GM21423 (cell line): ENCODE results near the gene HTRA3.

ENCODE experiments used
- ATAC-seq: cut with Tn5 transposase; IDR thresholded peaks from one replicate; pipeline ENCODE4 v1.9.1; 2021; ENCODE audit warnings: mild to moderate bottlenecking, moderate library complexity; ENCODE audit not compliant: unreplicated experiment

The HTRA3 gene

GRCh38 chr4:8290701-8290970 lies 21.1 kb downstream of the HTRA3 start:
- no peak for ATAC-seq

DNA sequence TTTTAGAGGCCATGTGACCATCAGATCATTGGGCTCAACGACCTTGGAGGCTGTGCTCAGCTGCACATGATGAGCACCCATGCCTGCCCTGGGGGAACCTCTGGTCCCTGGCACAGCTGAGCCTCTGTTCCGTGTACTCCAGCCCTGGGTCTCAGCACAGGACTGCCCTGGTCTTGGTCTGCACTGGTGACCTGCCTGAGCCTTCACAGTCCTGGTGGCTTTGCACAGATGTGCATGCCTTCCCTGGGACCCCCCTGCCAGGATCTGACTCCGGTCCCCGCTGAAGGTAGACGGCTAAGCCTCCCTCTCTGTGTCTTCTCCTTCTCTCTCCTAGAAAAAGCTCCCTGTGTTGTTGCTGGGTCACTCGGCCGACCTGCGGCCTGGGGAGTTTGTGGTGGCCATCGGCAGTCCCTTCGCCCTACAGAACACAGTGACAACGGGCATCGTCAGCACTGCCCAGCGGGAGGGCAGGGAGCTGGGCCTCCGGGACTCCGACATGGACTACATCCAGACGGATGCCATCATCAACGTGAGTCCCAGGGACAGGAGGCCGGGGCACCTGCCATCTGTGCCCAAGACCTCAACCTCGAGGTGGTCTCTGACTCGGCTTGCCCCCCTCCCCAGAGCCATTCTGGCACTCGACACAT lies 21.6 kb downstream of the HTRA3 start:
- no peak for ATAC-seq

DNA sequence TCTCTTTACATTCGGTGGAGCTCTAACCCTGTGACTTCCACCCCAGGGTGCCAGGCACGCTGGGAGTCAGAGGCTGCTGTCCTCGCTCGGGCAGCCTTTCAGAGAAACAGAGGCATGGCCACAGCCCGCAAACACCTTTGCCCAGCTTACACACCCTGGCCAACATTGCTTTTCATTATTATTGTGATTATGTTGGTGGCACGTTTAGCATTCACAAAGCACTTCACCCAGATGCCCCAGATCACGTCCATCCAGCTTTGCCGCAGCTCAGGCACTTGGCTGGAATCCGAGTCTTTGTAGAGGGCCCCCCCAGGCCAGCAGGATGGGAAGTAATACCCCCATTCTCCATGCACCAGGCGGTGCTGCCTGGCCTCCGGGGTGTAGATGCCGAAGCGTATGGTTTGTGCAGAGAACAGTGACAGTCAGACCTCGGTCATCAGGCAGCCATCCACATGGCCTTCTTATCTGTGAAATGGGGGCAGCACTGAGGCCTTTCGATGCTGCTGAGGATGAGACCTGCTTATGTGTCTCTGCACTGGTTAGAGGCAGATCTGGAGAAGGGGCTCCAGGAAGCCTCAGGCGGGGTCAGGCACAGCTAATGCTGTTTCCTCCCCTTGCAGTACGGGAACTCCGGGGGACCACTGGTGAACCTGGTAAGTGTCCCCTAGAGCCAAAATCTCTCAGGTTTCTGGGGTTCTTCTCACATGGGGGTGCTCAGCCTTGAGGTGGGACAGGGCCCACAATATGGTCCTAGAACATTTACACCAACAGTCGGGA lies 22.3 kb downstream of the HTRA3 start:
- no peak for ATAC-seq

- ATAC-seq = no peak
Observed at GRCh38 chr4:8292478-8293107, 23.0 kb downstream of the HTRA3 start.

GRCh38 chr4:8293131-8293975 lies 23.8 kb downstream of the HTRA3 start:
- no peak for ATAC-seq

DNA sequence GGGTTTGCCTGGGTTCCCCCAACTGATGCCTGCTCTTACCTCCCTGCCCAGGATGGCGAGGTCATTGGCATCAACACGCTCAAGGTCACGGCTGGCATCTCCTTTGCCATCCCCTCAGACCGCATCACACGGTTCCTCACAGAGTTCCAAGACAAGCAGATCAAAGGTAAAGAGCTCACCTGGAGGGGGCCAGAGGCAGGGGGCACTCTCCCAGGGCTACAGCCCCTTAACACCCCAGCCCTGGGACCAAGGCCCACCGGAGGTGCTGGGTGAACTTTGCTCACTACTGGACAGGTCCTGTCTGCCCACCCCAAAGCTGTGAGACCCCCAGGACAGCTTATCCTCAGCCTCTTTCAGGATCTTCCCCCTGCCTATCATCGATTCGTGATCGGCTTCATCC lies 24.5 kb downstream of the HTRA3 start:
- no peak for ATAC-seq

GRCh38 chr4:8294775-8295174 lies 25.2 kb downstream of the HTRA3 start:
- ATAC-seq = no peak

DNA sequence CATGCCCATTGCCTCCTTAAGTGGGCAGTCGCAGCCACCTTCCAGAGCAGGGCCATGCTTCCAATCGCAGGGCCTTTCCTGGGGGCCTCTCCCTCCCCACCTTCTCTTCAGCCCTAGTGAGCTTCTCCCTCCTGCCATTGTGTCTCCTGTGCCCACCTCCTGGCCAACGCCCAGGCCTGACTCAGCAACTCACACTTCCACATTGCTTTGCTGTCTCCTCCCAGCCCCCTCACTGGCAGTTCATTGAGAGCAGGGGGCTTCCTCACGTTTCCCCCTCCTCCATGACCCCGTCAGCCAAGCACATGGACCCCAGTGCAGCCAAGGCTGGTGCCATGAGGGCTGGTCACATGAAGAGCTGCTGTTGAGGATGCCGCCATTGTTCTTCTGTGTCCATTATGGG lies 25.9 kb downstream of the HTRA3 start:
- no peak for ATAC-seq

DNA sequence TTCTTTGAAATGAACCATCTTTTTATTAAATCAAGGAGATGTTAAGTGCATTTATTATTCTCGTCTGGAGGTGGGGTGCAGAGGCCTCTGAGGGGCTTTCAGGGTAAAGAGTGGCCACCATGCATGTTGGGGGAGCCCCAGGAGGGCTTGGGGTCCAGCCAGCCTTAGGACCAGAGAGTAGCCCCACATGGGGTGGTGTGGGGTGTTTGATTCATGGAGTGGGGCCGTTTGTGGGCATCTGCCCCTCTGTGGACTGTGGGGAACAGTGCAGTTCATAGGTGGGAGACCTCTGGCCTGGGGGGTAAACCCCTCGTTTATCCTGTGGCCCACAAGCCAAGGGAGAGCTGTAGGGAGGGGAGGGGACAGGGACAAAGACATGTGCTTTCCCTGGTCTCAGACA lies 26.9 kb downstream of the HTRA3 start:
- no peak for ATAC-seq

DNA sequence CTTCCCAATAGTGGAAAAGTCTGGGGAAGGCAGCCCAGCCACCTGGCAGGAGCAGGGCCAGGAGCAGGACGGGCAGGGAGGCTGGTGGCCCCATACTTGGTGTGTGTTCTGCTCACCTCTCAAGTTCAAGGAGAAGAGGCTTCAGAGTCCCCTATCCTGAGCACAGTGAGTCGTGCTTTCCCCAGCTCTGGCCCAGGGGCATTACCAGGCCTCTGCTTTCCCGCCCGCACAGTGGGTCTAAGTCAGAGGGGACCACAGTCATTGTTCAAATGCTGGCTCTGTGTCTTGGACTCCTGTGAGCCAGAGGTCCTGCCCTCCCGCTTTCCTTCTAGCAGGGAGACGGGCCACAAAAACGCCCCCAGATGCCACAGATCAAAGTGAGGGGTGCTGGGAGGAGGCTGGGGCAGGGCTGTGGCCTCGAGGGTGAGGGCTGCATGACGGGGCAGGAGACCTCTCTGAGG lies 27.6 kb downstream of the HTRA3 start:
- no peak for ATAC-seq

DNA sequence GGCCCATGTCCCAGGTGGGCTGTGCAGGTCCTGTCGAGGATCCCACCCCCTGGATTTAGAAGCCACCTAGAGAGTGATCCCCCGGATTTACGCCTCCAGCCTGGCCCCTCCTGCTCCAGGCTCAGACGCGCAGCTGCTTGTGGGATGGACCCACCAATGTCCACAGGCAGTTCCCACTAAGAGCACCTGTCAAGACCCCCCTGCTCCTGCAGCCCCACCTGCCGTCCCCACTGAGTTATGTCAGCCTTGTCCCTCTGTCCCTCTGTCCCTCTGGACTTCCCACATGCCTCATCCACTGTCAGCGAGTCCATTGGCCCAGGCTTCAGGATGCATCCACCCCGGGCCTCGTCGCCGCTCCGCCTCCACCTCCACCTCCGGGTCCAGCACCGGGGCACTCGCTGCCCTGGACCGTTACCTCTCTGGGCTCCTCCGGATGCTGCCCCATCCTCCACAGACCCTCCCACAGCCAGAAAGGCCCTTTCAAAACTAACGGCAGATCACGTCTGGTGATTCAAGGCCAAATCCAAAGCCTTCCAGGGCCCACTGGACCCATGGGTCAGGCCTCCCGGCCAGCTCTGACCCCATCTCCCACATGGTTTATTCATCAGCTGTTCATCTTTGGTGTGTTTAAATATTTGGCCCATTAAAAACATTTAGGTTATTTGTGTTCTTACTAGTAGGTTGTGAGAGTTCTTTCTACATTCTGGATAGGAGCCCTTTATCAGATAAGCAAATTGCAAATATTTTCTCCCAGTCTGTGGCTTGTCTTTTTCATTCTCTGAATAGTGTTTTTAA lies 28.3 kb downstream of the HTRA3 start:
- ATAC-seq = no peak

DNA sequence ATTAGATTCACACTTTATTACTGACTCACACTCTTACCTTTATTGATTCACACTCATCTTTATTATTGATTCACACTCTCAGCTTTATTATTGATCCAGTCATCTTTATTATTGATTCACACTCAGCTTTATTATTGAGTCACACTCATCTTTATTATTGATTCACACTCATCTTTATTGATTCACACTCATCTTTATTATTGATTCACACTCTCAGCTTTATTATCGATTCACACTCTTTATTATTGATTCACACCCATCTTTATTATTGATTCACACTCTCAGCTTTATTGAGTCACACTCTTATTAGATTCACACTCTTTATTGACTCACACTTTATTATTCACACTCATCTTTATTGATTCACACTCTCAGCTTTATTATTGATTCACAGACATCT lies 31.3 kb downstream of the HTRA3 start:
- ATAC-seq = no peak

DNA sequence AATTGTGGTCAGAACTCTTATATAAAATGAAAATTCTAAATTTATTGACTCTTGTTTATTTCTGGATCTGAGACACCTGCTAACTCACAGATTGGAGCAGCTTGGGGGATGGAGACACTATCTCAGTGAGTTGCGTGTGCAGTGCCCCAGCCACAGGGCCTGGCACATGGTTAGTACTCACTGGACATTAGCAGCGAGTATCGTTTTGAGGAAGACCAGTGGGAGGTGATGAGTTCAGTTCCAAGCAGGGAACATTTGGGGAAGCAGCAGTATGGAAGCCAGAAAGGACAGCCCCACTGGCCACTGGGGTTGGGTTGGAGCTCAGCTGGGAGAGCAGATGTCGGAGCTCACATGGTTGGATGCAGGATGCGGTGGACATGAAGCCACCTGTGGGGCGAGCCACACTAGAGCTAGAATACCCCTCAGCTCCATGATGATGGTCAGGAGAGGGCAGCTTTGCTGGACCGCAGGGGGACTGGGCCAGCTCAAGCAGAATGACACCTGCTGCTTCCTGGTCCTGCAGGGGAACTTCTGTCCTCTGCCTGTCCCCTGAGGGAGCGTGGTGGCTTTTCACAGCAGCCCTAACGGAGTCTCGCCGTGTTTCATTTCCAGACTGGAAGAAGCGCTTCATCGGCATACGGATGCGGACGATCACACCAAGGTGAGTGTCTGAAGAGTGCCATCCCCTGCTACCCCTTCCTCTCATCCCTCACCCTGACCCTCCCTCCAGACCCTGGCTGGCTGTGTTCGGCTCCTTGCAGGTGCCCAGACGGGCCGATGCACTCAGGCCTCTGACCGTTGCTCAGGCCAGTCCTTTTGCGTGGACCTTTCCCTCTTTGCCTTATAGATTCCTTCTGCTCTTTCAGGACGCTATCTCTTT lies 32.5 kb downstream of the HTRA3 start:
- no peak for ATAC-seq

GRCh38 chr4:8303081-8303480 lies 33.5 kb downstream of the HTRA3 start:
- ATAC-seq = no peak

GRCh38 chr4:8303485-8304281 lies 34.1 kb downstream of the HTRA3 start:
- ATAC-seq = no peak

DNA sequence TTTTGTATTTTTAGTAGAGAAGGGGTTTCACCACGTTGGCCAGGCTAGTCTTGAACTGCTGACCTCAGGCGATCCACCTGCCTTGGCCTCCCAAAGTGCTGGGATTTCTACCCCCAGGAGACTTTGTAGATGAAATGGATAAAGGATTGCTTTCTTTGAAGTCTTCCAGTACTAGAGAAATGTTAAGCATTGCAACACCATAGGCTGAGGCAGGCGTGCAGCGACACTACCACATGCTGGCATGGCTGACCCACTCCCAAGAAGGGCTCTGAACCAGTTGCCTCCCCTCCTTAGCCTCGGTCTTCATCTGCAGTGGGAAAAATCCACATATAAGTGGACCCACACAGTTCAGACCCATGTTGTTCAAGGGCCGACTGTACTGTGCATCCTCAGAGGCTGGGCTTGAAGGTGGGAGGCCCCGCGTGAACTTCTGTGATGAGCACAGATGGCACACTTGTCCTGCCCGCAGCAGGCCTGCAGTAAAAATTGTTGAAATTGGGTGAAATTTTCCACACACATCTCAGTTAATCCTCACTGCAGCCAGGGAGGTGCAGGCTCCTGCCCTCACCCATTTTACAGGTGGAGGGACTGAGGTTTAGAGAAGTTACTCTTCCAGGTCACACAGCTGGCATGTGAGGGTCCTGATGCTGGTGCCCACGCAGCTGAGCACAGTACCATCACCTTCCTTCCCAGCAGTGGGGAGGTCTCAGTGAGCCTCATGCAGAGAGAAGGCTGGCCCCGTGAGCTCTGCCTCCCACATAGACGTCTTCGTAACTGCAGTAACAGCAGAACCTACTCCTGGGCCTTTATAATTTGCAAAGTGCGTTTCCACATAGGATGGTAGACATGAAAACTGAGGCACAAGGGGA lies 35.5 kb downstream of the HTRA3 start:
- no peak for ATAC-seq

- no peak for ATAC-seq
Observed at GRCh38 chr4:8305851-8306471, 36.4 kb downstream of the HTRA3 start.
